ENCODE measurements around the gene TNRC6C.
A peak's percentile ranks its signal among the peaks of the same experiment; 100 is the strongest.
"Not testable (repeated sequence)": the region's sequence is repeated elsewhere in the genome, so short reads cannot be mapped to it uniquely, and the experiment has no call there.

TNRC6C gene

GRCh38 chr17:77928519-77929179, 29.9 kb upstream of the TNRC6C start:
- peak; percentile 95 for DNase-seq (ENCODE audit: low read depth, low spot score)

GRCh38 chr17:77929180-77929564, 29.3 kb upstream of the TNRC6C start:
- peak overlapping the region; percentile 24 for H3K4me3 ChIP-seq (ENCODE audit: low read length)
- peak; percentile 36 for DNase-seq (ENCODE audit: low read depth, low spot score)

More at GRCh38 chr17:77928519-77929179, 29.9 kb upstream of the TNRC6C start:
- H3K4me3 ChIP-seq (ENCODE audit: low read length): peak overlapping the region; percentile 24

GRCh38 chr17:77929871-77930436, 28.5 kb upstream of the TNRC6C start:
- H3K4me3 ChIP-seq (ENCODE audit: low read length): no peak overlapping the region
- no peak for DNase-seq (ENCODE audit: low read depth, low spot score)

GRCh38 chr17:77930780-77931768, 27.4 kb upstream of the TNRC6C start:
- H3K4me3 ChIP-seq (ENCODE audit: low read length): no peak overlapping the region
- no peak for DNase-seq (ENCODE audit: low read depth, low spot score)

GRCh38 chr17:77933777-77934398, 24.6 kb upstream of the TNRC6C start:
- H3K4me3 ChIP-seq (ENCODE audit: low read length): no peak overlapping the region
- DNase-seq (ENCODE audit: low read depth, low spot score): no peak

- H3K4me3 ChIP-seq (ENCODE audit: low read length): no peak overlapping the region
- peak; percentile 75 for DNase-seq (ENCODE audit: low read depth, low spot score)
Measured at GRCh38 chr17:77935121-77935571, 23.4 kb upstream of the TNRC6C start.

- not testable (repeated sequence) for DNase-seq (ENCODE audit: low read depth, low spot score); H3K4me3 ChIP-seq (ENCODE audit: low read length)
Measured at GRCh38 chr17:77935744-77936143, 22.8 kb upstream of the TNRC6C start.

GRCh38 chr17:77936881-77937280, 21.6 kb upstream of the TNRC6C start:
- H3K4me3 ChIP-seq (ENCODE audit: low read length): no peak overlapping the region
- no peak for DNase-seq (ENCODE audit: low read depth, low spot score)

- DNase-seq (ENCODE audit: low read depth, low spot score): no peak
- H3K4me3 ChIP-seq (ENCODE audit: low read length): no peak overlapping the region
Measured at GRCh38 chr17:77941004-77941403, 17.5 kb upstream of the TNRC6C start.

- no peak for DNase-seq (ENCODE audit: low read depth, low spot score)
- no peak overlapping the region for H3K4me3 ChIP-seq (ENCODE audit: low read length)
Measured at GRCh38 chr17:77942112-77942988, 16.2 kb upstream of the TNRC6C start.

- no peak overlapping the region for H3K4me3 ChIP-seq (ENCODE audit: low read length)
- no peak for DNase-seq (ENCODE audit: low read depth, low spot score)
Measured at GRCh38 chr17:77943971-77944370, 14.5 kb upstream of the TNRC6C start.

- no peak overlapping the region for H3K4me3 ChIP-seq (ENCODE audit: low read length)
- no peak for DNase-seq (ENCODE audit: low read depth, low spot score)
Measured at GRCh38 chr17:77944390-77945222, 13.9 kb upstream of the TNRC6C start.

- DNase-seq (ENCODE audit: low read depth, low spot score): no peak
Measured at GRCh38 chr17:77946900-77947645, 11.4 kb upstream of the TNRC6C start.

GRCh38 chr17:77948690-77949114, 9.8 kb upstream of the TNRC6C start:
- DNase-seq (ENCODE audit: low read depth, low spot score): no peak
- no peak overlapping the region for H3K4me3 ChIP-seq (ENCODE audit: low read length)

More at GRCh38 chr17:77946900-77947645, 11.4 kb upstream of the TNRC6C start:
- H3K4me3 ChIP-seq (ENCODE audit: low read length): no peak overlapping the region

GRCh38 chr17:77951123-77951522, 7.4 kb upstream of the TNRC6C start:
- DNase-seq (ENCODE audit: low read depth, low spot score): no peak
- no peak overlapping the region for H3K4me3 ChIP-seq (ENCODE audit: low read length)

GRCh38 chr17:77952368-77952767, 6.1 kb upstream of the TNRC6C start:
- DNase-seq (ENCODE audit: low read depth, low spot score): no peak
- no peak overlapping the region for H3K4me3 ChIP-seq (ENCODE audit: low read length)
